ENCODE results near the gene WDR33. TPM values are rescaled to one million over a fixed set of nuclear protein-coding genes. Genes with fewer than 3 reads are reported as not detected.

WDR33 gene
- total and polyA plus RNA-seq, 4 donors, result 8.2 to 37.5 (median 22.4) TPM

GRCh38 chr2:127669056-127669455, 141.9 kb downstream of the WDR33 start:
- TF ChIP-seq REST (IDR thresholded peaks at IDR 0.05) (no peak), HNF4A (conservative IDR thresholded peaks at IDR 0.05) (no peak), GABPA (IDR thresholded peaks at IDR 0.05 in 1 of 2, conservative IDR thresholded peaks at IDR 0.05 in 1 of 2) (no peak), RXRA (IDR thresholded peaks at IDR 0.05) (no peak), HNF4G (IDR thresholded peaks at IDR 0.05) (no peak), CTCF (IDR thresholded peaks at IDR 0.05; ENCODE audit: low read depth, low read length, missing input control) (no peak), SP1 (IDR thresholded peaks at IDR 0.05) (no peak), EGR1 (IDR thresholded peaks at IDR 0.05; ENCODE audit: low read depth in 2 of 2) (no peak), FOXA2 (IDR thresholded peaks at IDR 0.05) (no peak), YY1 (IDR thresholded peaks at IDR 0.05) (no peak), FOXA1 (IDR thresholded peaks at IDR 0.05) (no peak), ATF3 (IDR thresholded peaks at IDR 0.05) (no peak), JUND (IDR thresholded peaks at IDR 0.05) (no peak), MAX (IDR thresholded peaks at IDR 0.05) (no peak), TAF1 (conservative IDR thresholded peaks at IDR 0.05) (no peak), NR2F2 (IDR thresholded peaks at IDR 0.05) (no peak), ZBTB33 (IDR thresholded peaks at IDR 0.05) (no peak), RAD21 (IDR thresholded peaks at IDR 0.05) (no peak)
- H3K27me3 ChIP-seq (ENCODE audit: control insufficient read depth in 4 of 4, insufficient read depth in 4 of 4, low read length in 3 of 4), result no peaks in the 10 kb centered on the region
- H3K9ac ChIP-seq (ENCODE audit: low read depth in 1 of 2, low read length in 2 of 2), result no peak overlapping the region
- no peaks in the 10 kb centered on the region for H3K9me3 ChIP-seq (ENCODE audit: control insufficient read depth in 4 of 4, low read length in 3 of 4)
- no peaks in the 10 kb centered on the region for H3K36me3 ChIP-seq (ENCODE audit: control insufficient read depth in 4 of 4, insufficient read depth in 3 of 4, low read depth in 1 of 4, low read length in 3 of 4)
- peaks cover 5 to 36% (median 21%) of the 10 kb centered on the region in 4 donors for H3K4me1 ChIP-seq (ENCODE audit: control insufficient read depth in 4 of 4, insufficient read depth in 4 of 4, low read length in 3 of 4)
- no peak for DNase-seq (ENCODE audit: low spot score)
- 92% methylated on average over 7 of the region's 7 CpGs for WGBS
- H3K4me3 ChIP-seq (ENCODE audit: low read depth in 1 of 3, low read length in 3 of 3), result no peak overlapping the region
- no peak overlapping the region for H3K27ac ChIP-seq (ENCODE audit: low read depth in 1 of 2, low read length in 2 of 2)

Measured in liver (tissue), 9 donors.